NCI-H2107 treated with DMSO at 0.1 percent for 48 hours (cell line): ENCODE measurements around the gene GRM8.

Experiments
- DNase-seq: peaks from one replicate; lab custom pipeline; 2025; ENCODE audit not compliant: unreplicated experiment; lab: John Stamatoyannopoulos, UW

The GRM8 gene

GRCh38 chr7:127252778-127253280, at the start of gene GRM8:
GRM8 (minus strand) TSS chr7:127252941.
- no peak for DNase-seq

- DNase-seq = no peak
Observed at GRCh38 chr7:127290801-127291361, 38.1 kb upstream of the GRM8 start.

- DNase-seq = no peak
Observed at GRCh38 chr7:127290116-127290655, 37.4 kb upstream of the GRM8 start.

- no peak for DNase-seq
Observed at GRCh38 chr7:127287133-127287532, 34.4 kb upstream of the GRM8 start.

GRCh38 chr7:127270093-127270492, 17.4 kb upstream of the GRM8 start:
- no peak for DNase-seq

- DNase-seq = no peak
Observed at GRCh38 chr7:127266047-127266446, 13.3 kb upstream of the GRM8 start.

- no peak for DNase-seq
Observed at GRCh38 chr7:127264219-127264618, 11.5 kb upstream of the GRM8 start.

- DNase-seq = no peak
Observed at GRCh38 chr7:127258111-127258510, 5.4 kb upstream of the GRM8 start.

GRCh38 chr7:127257086-127257485, 4.3 kb upstream of the GRM8 start:
- DNase-seq = no peak

- no peak for DNase-seq
Observed at GRCh38 chr7:127256041-127256725, 3.4 kb upstream of the GRM8 start.

- DNase-seq = no peak
Observed at GRCh38 chr7:127254163-127254684, 1.5 kb upstream of the GRM8 start.

- peak; percentile 10 for DNase-seq
Observed at GRCh38 chr7:127253281-127254162, 781 bp upstream of the GRM8 start.

- no peak for DNase-seq
Observed at GRCh38 chr7:127252377-127252713, 396 bp downstream of the GRM8 start.

- no peak for DNase-seq
Observed at GRCh38 chr7:127251465-127252376, 1.0 kb downstream of the GRM8 start.

GRCh38 chr7:127251036-127251464, 1.7 kb downstream of the GRM8 start:
- DNase-seq = no peak

GRCh38 chr7:127250312-127251035, 2.3 kb downstream of the GRM8 start:
- peak; percentile 19 for DNase-seq

- DNase-seq = peak; percentile 9
Observed at GRCh38 chr7:127245607-127246006, 7.1 kb downstream of the GRM8 start.

GRCh38 chr7:127245002-127245401, 7.7 kb downstream of the GRM8 start:
- no peak for DNase-seq

- no peak for DNase-seq
Observed at GRCh38 chr7:127239814-127240213, 12.9 kb downstream of the GRM8 start.

GRCh38 chr7:127233630-127234029, 19.1 kb downstream of the GRM8 start:
- DNase-seq = no peak
